HL-60/S4 treated with phorbol 12-myristate 13-acetate at 8.2 ng/mL for 4 days and 3 days (cell line): ENCODE results near the gene NSUN2.
"Not testable (repeated sequence)": the region's sequence is repeated elsewhere in the genome, so short reads cannot be mapped to it uniquely, and the experiment has no call there.

Source experiments
- in situ Hi-C: fragments of 300-500 bp; cut with MboI; formaldehyde crosslinking; loops from 2 replicates; pipeline ENCODE4 v1.15.0; 2022; ENCODE audit warnings: low sequenced_read_pairs

Gene NSUN2

DNA sequence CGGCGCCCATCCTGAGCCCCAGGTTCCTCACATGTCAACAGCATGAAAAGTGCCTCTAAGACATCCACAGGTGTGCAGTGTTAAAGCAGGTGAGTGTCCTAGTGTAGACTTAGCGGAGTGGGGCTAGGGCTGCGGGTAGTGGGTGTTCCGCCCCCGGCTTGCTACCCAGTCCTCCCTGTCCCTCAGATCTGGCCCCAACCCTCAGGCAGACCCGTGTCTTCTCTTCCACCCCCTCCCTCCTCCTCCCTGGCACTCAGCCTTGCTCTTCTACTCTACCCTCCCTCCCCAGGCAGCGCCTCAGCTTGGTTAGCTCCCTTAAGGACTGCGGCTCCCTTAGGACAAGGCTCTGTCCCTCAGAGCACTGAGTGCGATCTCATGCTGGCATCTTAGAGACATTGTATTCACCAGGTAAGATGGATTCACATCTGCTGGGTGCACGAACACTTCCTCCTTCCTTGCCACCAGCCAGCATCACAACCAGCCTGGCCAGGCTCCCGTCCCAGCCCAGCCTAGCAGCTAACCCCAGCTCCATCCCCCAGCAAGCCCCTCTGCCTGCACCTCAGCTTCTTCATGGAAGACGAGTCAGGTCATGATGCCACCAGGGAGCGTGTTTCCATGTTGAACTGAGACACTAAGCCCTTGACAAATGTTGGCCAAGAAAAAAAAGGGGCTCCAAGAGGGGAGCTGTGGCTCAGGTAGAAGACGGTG lies 46.8 kb downstream of the NSUN2 start:
- in situ Hi-C loops: no loop called here

DNA sequence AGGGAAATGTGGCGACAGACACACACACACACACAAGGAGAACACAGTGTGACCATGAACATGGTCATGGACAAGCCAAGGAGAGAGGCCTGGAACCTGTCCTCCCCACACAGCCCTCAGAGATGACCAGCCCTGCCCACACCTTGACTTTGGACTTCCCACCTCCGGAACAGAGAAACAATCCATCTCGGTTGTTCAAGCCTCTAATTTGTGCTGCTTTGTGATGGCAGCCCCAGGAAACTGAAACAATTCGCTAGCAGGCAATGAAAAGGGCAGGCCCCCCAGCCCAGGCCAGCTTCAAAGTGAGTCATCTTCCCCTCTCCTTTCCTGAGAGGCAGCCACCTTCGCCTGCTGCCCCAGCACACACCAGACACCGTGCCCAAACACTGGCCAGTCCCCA lies 47.7 kb downstream of the NSUN2 start:
- in situ Hi-C loops: no loop called here

DNA sequence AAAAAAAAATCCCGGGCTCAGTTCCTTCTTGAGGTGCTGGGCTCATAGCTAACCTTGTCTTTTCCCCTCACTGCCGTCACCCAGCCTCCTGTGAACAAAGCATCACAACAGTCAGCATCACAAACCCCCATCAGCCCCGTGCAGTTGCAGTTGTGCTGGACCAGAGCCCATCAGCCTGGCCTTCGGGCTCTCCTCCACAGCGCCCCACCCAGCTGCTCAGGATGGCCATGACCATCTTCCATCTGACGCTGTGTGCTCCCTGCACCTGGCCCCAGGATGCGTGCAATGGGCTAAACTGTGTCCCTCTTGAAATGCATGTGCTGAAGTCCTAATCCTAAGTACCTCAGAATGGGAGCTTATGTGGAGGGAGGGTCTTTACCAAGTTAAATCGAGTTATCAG lies 48.1 kb downstream of the NSUN2 start:
- in situ Hi-C loops: no loop called here

DNA sequence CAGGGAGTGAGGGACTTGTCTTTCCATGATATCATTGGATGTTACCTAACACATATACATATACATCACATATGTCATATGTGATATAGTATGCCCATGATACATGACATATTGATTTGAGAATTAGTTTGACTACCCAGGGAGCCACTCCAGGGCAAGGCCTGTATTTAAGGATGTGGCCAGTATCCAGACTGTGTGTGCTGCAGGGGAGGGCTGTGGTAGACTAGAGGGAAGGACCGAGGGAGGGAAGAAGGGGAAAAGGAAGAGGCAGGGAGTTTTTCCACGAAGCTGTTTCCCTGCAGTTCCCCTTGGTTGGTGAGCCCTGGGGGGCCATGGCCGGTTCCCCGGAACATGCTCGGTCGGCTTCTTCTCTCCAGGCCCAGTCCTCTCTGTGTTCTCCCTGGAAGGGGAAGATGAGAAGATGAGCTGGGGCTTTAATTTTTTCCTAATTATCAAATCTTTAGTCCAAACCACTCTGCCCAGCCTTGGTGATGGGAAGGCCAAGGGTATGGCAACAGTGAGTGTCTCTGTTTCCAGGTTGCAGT lies 48.7 kb downstream of the NSUN2 start:
- in situ Hi-C loops: no loop called here

GRCh38 chr5:6583049-6583880 lies 49.6 kb downstream of the NSUN2 start:
- in situ Hi-C loops: no loop called here

GRCh38 chr5:6582507-6583048 lies 50.3 kb downstream of the NSUN2 start:
- in situ Hi-C loops: no loop called here

GRCh38 chr5:6581559-6582426 lies 51.1 kb downstream of the NSUN2 start:
- in situ Hi-C loops: no loop called here

DNA sequence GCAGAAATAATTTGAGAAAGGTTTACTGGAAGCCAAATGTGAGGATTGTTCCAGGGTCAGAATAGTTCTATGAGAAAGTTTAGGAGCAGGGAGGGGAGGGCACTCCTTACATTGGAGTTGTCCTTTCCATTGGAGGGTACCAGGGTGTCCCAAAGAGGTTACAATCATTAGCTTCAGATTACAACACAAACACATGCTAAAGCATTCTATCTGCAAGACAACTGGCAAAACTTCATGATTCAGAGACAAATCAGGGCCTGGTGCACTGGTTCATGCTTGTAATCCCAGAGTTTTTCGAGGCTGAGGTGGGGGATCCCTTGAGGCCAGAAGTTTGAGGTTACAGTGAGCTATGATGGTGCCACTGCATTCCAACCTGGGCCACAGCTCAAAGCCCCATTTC lies 51.8 kb downstream of the NSUN2 start:
- in situ Hi-C loops: no loop called here

- in situ Hi-C loops: no loop called here
Measured at GRCh38 chr5:6579535-6579934, 53.3 kb downstream of the NSUN2 start.

DNA sequence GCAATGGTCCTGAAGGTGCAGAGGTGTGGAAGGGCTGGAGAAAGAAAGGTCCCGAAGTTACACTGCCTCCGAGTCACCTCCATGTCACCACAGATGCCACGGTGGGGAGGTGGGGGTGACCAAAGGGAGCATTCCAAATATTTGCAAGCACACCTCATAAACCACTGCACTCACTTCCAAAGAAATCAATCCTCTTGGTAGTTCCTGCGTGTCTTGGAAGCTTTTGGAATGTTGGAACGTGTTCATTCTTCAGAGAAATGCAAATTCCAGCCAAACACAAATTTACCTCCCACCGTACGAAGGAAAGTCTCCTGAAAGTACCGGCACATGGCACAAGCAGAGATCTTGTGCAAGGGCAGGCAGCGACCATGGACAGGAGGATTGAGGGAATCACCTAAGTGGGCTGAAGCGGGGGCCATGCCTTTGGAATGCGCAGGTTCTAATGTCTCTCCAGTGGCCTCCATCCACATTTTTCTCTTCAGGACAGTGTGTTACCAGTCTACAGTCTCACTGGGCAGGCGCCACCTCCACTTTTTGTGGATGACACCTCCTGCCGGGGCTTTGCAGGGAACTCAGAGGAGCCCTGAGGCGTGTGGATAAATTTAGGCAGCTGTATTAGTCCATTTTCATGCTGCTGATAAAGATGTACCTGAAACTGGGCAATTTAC lies 54.0 kb downstream of the NSUN2 start:
- in situ Hi-C loops: no loop called here

- in situ Hi-C loops: no loop called here
Measured at GRCh38 chr5:6576861-6577501, 55.9 kb downstream of the NSUN2 start.

DNA sequence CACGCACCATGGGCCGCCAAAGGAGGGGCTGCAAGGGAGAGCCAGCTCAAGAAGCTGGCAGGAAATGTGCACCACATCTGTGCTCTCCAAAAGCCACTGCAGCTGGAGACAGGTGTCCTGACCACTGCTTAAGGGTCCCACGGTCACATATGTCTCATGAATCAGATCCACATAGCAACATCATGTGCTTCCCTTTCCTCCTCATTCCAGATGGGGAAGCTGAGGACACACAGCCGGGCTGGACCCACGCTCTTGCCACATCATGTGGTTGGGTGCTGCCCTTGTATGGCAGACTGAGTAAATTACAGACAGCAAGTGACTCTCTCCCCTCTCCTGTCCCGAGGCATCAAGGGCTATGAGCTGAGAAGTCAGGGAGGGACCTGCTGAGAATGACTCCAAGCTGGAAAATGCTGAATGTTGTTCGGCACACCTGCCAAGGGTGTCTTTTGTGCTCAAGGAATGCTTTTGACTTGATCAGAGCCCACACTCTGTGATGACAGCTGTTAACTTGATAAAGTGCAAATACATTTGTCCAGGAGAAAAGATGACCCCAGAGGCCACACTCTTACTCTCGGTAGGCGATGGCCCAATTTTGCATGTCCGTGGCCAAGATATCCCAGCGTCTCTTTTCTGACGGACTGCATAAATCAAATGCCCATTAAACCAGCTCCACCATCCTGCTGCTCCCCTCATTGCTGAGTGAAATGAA lies 58.2 kb downstream of the NSUN2 start:
- in situ Hi-C loops: no loop called here

- in situ Hi-C loops: no loop called here
Measured at GRCh38 chr5:6574111-6574510, 58.7 kb downstream of the NSUN2 start.

DNA sequence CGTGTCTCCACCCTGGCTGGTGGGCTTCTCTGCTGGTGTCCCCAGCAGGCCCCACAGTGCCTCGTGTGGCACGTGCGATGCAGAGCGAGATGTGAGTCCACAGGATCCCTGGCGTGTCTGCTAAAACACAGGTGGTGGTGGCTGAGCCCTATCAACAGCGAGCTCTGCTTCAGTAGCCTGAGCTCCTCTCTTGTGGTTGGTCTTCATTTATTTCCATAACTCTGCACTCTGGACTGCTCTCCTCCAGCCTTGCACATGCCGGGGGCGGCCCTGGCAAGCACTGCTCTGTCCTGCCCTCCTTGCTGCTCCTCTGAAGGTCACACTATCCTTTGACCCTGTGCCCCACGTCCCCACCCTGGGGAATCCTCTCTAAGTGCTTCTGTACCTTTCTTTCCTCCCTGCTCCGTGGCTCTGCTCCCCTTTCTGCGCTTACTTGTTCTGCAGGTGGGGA lies 59.2 kb downstream of the NSUN2 start:
- in situ Hi-C loops: no loop called here

DNA sequence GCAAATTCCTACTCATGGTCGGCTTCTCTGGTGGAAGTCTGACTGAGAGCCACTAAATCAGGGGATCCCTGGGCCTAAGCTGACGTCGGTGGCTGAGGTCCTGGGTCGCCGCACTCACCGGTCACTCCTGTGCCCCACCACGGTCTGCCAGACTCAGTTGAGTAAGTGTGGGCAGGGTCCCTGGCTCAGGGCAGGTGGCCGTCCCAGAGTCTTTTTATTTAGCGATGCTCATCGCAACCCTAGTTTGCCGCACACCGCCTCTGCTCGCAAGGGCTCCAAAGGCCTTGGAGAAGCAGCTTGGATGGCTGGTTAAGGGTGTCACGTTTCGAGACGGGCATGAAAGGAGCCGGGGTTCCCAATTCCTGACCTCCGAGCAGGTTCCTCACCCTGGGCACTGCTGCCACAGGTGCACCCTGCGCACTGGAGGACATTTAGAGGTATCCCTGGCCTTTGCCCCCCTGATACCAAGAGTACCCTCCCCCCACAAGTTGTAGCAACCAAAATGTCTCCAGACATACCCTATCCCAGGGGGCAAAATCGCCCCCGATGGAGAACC lies 59.9 kb downstream of the NSUN2 start:
- in situ Hi-C loops: no loop called here

DNA sequence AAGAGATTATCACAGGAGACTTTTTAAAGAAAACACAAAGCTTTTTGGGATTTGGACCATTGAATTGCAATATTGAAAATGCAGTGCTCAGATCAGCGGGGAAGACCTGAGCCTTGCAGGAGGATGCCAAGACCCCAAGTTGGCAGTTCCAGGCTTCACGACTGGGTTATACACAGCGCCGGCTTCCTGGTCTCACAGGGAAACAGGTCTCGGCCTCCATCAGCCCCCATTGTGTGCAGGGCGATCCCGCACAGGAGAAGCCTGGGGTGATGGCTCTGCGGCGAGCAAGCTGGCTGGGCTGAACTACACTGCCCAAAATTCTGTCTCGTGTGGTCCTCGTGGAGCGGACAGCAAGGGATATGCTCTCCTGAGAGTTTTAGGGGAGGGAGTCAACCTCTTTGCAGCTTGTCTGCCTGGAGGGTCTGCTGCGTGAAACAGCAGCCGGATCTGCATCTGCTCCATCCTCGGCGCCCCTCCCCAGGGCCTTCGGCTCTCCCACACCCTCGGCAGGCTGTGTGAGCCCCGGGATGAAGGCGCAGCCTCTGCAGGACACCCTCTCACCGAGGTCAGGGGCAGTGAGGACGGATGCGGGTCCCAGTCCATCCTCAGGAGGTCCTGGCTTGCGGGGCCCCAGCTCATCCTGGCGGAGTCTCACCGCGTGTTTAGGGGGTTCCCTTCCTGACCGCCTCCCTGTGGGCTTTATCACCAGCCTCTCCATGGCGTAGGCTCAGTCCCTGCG lies 60.6 kb downstream of the NSUN2 start:
- in situ Hi-C loops: no loop called here

DNA sequence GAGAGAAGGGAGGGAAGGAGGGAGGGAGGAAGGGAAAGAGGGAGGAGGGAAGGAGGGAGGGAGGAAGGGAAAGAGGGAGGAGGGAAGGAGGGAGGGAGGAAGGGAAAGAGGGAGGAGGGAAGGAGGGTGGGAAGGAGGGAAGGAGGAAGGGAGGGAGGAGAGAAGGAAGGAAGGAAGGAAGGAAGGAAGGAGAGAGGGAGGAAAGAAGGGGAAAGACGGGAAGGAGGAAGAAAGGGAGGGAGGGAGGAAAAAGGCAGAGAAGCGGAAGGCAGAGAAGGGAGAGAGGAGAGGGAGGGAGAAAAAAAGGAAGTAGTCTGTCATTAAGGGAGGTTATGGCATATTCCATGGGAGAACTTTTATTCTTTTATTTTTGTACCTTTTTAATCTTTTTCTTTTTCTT lies 61.2 kb downstream of the NSUN2 start:
- in situ Hi-C loops: not testable (repeated sequence)

DNA sequence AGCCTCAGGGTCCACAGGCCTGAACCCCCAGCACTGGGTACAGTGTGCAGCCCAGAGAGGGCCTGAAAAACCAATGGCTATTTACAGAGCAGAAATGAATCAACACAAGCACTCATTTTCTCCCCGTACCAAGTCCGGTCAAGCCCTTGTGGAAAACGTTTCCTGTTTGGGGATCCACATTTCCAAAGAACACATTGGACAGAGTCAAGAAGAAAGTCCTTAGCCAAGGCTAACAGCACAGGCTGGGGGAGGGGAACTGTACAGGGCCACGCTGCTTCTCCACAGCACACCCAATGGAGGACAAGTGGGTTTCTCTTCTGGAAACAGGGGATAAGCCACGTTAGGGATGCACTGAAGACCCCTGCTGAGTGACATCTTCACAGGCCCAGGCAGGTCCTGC lies 62.3 kb downstream of the NSUN2 start:
- in situ Hi-C loops: no loop called here
